Panc1 (cell line): ENCODE results near the gene CITED4.

Experiments
- POLR2AphosphoS5 ChIP-seq: IDR thresholded peaks from 2 replicates; pipeline ENCODE4 v1.6.1; 2012; ENCODE audit warnings: mild to moderate bottlenecking, low read depth, low read length, moderate library complexity
- TF ChIP-seq, protein P1 (sequence below): fragments of 450-650 bp; IDR thresholded peaks from 2 replicates; pipeline ENCODE4 v1.5.1; 2017; ENCODE audit warnings: mild to moderate bottlenecking
- TF ChIP-seq, protein P2 (sequence below), 2 experiments: IDR thresholded peaks; 2 replicates each; pipeline ENCODE4 v1.6.1; 2011 to 2012; ENCODE audit warnings: low read depth in 2 of 2, control low read depth in 1 of 2, low read length in 1 of 2, mild to moderate bottlenecking in 1 of 2, moderate library complexity in 1 of 2; ENCODE audit not compliant: insufficient read depth in 1 of 2

DNA sequence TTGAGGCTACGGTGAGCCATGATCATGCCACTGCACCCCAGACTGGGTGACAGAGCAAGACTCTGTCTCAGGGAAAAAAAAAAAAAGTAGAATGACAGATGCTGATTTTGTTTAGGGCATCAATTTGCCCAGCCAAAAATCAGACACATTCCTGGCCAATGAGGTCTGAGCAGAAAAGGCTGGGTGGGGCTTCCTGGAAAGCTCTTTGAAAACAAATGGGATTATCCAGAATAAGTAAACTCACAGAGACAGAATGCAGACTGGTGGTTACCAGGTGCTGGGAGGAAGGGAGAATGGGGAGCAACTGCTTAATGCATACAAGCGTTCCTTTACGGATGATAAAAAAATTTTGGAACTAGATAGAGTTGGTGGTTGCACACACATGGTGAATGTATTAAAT is 10.1 kb upstream of the CITED4 start:
- TF ChIP-seq, protein P1, sequence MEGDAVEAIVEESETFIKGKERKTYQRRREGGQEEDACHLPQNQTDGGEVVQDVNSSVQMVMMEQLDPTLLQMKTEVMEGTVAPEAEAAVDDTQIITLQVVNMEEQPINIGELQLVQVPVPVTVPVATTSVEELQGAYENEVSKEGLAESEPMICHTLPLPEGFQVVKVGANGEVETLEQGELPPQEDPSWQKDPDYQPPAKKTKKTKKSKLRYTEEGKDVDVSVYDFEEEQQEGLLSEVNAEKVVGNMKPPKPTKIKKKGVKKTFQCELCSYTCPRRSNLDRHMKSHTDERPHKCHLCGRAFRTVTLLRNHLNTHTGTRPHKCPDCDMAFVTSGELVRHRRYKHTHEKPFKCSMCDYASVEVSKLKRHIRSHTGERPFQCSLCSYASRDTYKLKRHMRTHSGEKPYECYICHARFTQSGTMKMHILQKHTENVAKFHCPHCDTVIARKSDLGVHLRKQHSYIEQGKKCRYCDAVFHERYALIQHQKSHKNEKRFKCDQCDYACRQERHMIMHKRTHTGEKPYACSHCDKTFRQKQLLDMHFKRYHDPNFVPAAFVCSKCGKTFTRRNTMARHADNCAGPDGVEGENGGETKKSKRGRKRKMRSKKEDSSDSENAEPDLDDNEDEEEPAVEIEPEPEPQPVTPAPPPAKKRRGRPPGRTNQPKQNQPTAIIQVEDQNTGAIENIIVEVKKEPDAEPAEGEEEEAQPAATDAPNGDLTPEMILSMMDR, result no peak
- TF ChIP-seq POLR2AphosphoS5, result no peak
- TF ChIP-seq, protein P2, sequence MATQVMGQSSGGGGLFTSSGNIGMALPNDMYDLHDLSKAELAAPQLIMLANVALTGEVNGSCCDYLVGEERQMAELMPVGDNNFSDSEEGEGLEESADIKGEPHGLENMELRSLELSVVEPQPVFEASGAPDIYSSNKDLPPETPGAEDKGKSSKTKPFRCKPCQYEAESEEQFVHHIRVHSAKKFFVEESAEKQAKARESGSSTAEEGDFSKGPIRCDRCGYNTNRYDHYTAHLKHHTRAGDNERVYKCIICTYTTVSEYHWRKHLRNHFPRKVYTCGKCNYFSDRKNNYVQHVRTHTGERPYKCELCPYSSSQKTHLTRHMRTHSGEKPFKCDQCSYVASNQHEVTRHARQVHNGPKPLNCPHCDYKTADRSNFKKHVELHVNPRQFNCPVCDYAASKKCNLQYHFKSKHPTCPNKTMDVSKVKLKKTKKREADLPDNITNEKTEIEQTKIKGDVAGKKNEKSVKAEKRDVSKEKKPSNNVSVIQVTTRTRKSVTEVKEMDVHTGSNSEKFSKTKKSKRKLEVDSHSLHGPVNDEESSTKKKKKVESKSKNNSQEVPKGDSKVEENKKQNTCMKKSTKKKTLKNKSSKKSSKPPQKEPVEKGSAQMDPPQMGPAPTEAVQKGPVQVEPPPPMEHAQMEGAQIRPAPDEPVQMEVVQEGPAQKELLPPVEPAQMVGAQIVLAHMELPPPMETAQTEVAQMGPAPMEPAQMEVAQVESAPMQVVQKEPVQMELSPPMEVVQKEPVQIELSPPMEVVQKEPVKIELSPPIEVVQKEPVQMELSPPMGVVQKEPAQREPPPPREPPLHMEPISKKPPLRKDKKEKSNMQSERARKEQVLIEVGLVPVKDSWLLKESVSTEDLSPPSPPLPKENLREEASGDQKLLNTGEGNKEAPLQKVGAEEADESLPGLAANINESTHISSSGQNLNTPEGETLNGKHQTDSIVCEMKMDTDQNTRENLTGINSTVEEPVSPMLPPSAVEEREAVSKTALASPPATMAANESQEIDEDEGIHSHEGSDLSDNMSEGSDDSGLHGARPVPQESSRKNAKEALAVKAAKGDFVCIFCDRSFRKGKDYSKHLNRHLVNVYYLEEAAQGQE (IDR thresholded peaks at IDR 0.05; ENCODE audit: insufficient read depth in 1 of 2, low read depth in 2 of 2, low read length in 1 of 2), result no peak
